ENCODE results near the gene RANBP17. TPM values are rescaled to one million over a fixed set of nuclear protein-coding genes. Genes with fewer than 3 reads are reported as not detected.

The RANBP17 gene
- total and polyA plus RNA-seq, 2 donors from 2014 or later: 2.0 to 15.4 TPM

- TF ChIP-seq CTCF (IDR thresholded peaks at IDR 0.05; ENCODE audit: borderline replicate concordance, extremely low read depth, insufficient read depth): no peak
- no peaks in the 10 kb centered on the region for H3K36me3 ChIP-seq (ENCODE audit: control insufficient read depth in 2 of 3, insufficient read depth in 3 of 3, low read length in 3 of 3)
- no peak overlapping the region for H3K27ac ChIP-seq (ENCODE audit: low read depth in 2 of 2, low read length in 2 of 2)
- no peaks in the 10 kb centered on the region for H3K27me3 ChIP-seq (ENCODE audit: control insufficient read depth, insufficient read depth, low read length)
- no peak overlapping the region for H3K9ac ChIP-seq (ENCODE audit: low read length in 3 of 3)
- no peaks in the 10 kb centered on the region for H3K4me1 ChIP-seq (ENCODE audit: control insufficient read depth in 2 of 3, insufficient read depth in 2 of 3, low read depth in 1 of 3, low read length in 3 of 3)
- H3K4me3 ChIP-seq (ENCODE audit: low read length in 3 of 3): no peak overlapping the region
- no peak for FAIRE-seq
- DNase-seq: no peak
- intact Hi-C loops (cut with DNase I): no loop called here
- no peaks in the 10 kb centered on the region for H3K9me3 ChIP-seq (ENCODE audit: control insufficient read depth in 2 of 3, insufficient read depth in 1 of 3, low read length in 3 of 3)
These were observed 194.1 kb downstream of the RANBP17 start for GRCh38 chr5:171055875-171056454.

- H3K27me3 ChIP-seq (ENCODE audit: control insufficient read depth, insufficient read depth, low read length): no peaks in the 10 kb centered on the region
- H3K9me3 ChIP-seq (ENCODE audit: control insufficient read depth in 2 of 3, insufficient read depth in 1 of 3, low read length in 3 of 3): peaks cover 0 to 13% (median 3%) of the 10 kb centered on the region in 3 donors
- H3K9ac ChIP-seq (ENCODE audit: low read length in 3 of 3): no peak overlapping the region
- no peak for DNase-seq
- H3K4me3 ChIP-seq (ENCODE audit: low read length in 3 of 3): no peak overlapping the region
- H3K36me3 ChIP-seq (ENCODE audit: control insufficient read depth in 2 of 3, insufficient read depth in 3 of 3, low read length in 3 of 3): no peaks in the 10 kb centered on the region
- no peak overlapping the region for H3K27ac ChIP-seq (ENCODE audit: low read depth in 2 of 2, low read length in 2 of 2)
- no peak for TF ChIP-seq CTCF (IDR thresholded peaks at IDR 0.05; ENCODE audit: borderline replicate concordance, extremely low read depth, insufficient read depth)
- no peak for FAIRE-seq
- intact Hi-C loops (cut with DNase I): no loop called here
- H3K4me1 ChIP-seq (ENCODE audit: control insufficient read depth in 2 of 3, insufficient read depth in 2 of 3, low read depth in 1 of 3, low read length in 3 of 3): no peaks in the 10 kb centered on the region
These were observed 205.8 kb downstream of the RANBP17 start for GRCh38 chr5:171067540-171068130.

- no peak for TF ChIP-seq CTCF (IDR thresholded peaks at IDR 0.05; ENCODE audit: borderline replicate concordance, extremely low read depth, insufficient read depth)
- H3K36me3 ChIP-seq (ENCODE audit: control insufficient read depth in 2 of 3, insufficient read depth in 3 of 3, low read length in 3 of 3): no peaks in the 10 kb centered on the region
- H3K4me3 ChIP-seq (ENCODE audit: low read length in 3 of 3): no peak overlapping the region
- no peak overlapping the region for H3K27ac ChIP-seq (ENCODE audit: low read depth in 2 of 2, low read length in 2 of 2)
- DNase-seq: no peak
- H3K27me3 ChIP-seq (ENCODE audit: control insufficient read depth, insufficient read depth, low read length): no peaks in the 10 kb centered on the region
- H3K9ac ChIP-seq (ENCODE audit: low read length in 3 of 3): no peak overlapping the region
- H3K9me3 ChIP-seq (ENCODE audit: control insufficient read depth in 2 of 3, insufficient read depth in 1 of 3, low read length in 3 of 3): no peaks in the 10 kb centered on the region
- intact Hi-C loops (cut with DNase I): no loop called here
- no peak for FAIRE-seq
- no peaks in the 10 kb centered on the region for H3K4me1 ChIP-seq (ENCODE audit: control insufficient read depth in 2 of 3, insufficient read depth in 2 of 3, low read depth in 1 of 3, low read length in 3 of 3)
These were observed 212.9 kb downstream of the RANBP17 start for GRCh38 chr5:171074747-171075146.
